NCI-H1417 (cell line): ENCODE results near the gene ANKRD7.
A peak's percentile ranks its signal among the peaks of the same experiment; 100 is the strongest.
"Not testable (repeated sequence)": the region's sequence is repeated elsewhere in the genome, so short reads cannot be mapped to it uniquely, and the experiment has no call there.

Experiments used
- DNase-seq, 3 experiments: peaks; one replicate each; lab custom pipeline; 2025; lab: John Stamatoyannopoulos, UW

Gene ANKRD7

DNA sequence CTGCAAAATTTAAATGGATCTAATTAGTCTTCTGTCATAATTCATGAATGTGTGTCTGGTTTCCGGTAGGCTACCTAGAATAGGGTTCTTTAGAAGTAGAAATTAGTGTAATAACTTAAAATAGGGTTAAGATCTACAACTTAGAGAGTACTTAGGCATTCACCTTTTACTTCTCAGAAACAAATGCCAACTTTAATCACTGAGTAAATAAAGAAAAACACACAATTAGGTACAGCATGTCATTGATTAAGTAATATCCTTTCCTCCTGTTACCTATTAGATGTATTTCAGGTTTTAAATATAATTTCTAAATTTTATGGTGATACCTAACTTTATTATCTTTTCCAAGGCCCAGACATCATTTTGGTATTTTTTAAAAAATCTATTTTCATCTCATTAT is 9.3 kb downstream of the ANKRD7 start:
- no peak for DNase-seq

DNA sequence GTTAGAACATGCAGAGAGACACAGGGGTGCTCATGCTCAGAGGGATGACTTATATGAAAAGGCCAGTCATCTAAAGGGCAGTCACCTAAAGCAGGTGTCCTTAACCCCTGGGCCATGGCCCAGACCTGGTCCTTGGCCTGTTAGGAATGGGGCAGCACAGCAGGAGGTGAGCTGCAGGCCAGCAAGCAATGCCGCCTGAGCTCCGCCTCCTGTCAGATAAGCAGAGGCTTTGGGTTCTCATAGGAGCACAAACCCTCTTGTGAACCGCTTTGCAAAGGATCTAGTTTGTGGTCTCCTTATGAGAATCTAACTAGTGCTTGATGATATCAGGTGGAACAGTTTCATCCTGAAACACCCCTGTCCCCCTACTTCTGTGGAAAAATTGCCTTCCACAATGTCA is 14.5 kb downstream of the ANKRD7 start:
- DNase-seq, result no peak

DNA sequence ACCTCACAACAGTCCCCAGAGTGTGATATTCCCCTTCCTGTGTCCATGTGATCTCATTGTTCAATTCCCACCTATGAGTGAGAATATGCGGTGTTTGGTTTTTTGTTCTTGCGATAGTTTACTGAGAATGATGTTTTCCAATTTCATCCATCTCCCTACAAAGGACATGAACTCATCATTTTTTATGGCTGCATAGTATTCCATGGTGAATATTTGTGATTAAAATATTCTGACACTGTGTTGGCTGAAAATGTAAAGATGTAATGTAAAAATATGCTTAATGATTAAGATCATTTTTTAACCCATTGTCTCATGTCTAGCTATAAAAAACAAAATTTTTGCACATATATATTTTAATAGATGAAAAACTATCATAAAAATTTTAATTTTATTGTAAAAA is 15.8 kb downstream of the ANKRD7 start:
- DNase-seq, result not testable (repeated sequence)

DNA sequence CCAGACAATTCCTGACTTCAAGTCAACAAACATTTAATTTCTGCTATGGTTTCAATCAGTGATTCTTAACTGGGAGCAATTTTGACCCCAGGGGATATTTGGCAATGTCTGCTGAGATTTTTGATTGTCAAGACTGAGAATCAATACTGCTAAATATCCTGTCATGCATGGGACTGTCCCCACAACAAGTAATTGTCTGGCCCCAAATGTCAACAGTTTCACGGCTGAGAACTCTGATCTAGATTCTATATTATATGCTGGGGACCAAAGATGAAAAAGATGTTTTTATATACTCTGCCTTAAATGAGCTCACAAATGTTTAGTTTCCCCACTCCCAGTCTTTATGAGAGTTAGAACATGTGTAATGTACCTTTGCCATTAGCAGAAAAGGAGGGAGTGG is 19.2 kb downstream of the ANKRD7 start:
- no peak for DNase-seq

DNA sequence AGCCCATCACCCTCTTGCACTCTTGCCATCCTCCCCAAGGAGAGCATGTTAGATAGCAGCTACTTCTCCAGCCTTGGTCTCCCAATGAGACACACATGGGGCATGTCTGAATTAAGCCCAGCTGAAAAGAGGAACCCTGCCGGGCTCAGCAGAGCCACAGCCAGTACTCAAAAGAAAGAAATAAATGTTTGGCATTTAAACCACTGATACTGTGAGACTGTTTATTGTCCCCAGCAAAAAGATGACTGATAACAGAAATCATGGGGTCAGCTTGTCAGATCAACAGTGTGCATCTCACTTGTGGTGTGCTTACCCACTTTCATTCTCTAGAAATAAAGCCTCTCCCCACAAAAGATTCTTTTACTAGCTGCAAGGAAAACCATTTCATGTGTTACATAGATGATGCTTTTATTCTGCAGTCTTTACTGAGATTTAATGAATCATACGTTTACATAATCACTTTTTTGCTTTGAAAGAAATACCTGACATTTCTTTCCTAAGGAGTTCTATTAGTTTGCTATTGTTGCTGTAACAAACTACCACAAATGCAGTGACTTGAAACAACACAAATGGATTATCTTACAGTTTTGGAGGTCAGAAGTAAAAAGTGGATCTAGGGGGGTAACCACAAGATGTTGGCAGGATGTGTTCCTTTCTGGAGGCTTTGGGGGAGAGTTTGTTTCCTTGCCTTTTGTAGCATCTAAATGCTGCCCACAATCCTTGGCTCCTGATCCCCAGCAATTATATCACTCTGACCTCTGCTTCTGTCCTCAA is 20.9 kb downstream of the ANKRD7 start:
- DNase-seq, result no peak

DNA sequence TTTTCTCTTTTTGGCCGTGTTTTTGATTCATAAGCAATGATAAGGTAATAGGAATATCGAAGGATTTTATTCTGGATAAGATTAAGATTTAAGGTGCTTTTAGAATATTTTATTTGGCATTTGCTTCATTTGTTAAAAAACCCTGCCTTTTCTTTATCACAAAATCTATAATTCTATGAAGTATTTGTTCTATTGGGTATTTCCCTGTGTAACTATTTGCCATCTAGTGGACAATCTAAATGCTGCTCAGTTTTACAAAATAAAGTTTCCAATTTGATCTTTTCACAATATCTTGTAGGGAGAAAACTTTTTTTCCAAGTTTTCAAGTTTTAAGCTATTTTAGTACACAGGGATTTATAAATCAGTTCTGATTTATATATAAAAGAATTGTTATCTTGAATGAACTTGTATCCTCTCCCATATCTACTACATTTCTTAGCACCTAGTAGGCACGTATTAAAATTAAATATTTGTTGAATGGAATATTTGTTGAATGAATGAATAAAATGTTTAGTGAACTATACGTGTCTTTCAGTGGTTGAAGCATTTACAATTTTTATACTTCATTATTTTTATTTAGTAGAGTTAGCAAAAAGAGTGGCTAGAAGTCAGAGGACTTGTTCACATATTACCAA is 26.5 kb downstream of the ANKRD7 start:
- no peak for DNase-seq

DNA sequence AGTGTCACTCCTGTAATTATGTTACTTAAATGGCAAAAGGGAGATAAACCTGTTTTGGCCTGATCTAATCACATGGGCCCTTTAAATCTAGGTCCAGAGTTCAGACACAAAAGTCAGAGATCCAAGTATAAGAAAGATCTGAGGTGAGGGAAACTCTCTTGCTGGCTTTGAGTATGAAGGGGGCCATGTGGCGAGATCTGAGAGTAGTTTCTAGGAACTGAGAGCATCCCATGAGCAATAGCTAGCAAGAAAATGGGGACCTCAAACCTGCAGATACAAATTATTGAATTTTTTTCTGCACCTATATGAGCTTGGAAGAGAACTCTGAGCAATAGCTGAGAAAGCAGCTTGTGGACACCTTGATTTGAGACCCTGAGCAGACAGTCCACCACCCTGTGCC is 27.6 kb downstream of the ANKRD7 start:
- no peak for DNase-seq

DNA sequence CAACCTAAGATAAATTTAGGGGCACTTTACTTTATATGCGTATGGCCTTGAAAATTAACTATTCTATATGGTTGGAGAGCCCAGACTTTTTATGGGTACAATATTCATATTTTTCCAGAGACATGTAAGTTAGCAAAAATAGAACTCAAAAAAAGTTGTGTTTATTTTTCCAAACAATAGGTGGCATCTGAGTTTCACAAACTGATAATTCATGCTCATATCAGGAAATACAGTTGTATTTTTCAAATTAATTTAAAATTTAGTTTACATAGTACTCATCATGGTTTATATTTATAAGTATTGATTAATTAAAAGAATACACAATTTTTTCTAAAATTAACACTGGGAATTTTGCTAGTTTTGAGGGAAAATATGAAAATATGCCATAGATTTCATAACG is 34.6 kb downstream of the ANKRD7 start:
- DNase-seq, result no peak

DNA sequence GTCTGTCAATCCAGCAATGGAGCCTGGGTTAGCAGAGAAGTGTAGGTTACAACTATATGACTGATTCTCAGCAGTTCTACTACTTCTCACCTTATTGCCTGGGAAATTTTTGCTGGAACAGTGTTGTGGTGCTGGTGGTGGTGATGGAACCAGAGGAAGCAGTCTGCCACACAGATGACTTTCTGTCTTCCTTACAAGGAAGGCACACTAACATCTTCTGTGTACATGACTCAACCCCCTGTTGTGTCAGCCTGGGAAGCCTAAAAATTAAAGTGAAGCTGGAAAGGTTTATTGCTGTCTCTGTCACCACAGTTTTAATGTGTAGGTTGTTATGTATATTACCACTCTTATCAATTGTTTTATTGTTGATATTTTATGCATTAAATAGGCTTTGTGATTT is 40.3 kb downstream of the ANKRD7 start:
- DNase-seq, result no peak

DNA sequence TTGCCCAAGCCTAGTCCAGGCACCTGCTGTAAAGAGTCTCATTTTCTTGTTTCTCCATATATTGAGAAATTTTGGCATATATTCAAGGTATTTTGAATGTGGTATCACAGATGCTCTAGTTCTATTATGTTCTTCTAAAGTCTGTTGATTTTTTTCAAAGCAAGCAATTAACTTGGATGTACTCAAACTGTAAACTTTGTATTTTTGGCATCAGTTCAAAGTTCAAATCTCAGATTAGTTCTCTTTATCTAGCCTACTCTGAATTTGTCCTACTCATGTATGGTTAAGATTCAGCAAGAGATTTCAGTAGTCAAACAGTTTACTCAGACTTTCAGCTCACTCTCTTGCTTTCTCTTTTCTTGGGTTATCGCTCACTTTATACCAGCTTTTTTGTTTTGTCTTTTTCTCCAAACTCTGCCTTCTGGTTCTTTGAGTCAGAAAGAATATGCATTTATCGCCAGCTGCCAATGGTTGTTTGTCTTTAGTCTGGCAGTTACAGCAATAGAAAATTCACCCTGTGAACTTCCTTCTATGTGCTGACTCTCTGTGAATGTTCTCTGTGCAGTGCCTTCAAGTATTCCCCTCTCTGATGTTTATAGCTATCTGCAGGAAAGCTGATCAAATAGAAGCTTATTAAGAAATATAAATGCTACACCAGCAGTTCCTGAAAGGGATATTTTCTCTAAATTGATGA is 56.0 kb downstream of the ANKRD7 start:
- DNase-seq, result peak in 1 of 3 experiments; percentile 21

DNA sequence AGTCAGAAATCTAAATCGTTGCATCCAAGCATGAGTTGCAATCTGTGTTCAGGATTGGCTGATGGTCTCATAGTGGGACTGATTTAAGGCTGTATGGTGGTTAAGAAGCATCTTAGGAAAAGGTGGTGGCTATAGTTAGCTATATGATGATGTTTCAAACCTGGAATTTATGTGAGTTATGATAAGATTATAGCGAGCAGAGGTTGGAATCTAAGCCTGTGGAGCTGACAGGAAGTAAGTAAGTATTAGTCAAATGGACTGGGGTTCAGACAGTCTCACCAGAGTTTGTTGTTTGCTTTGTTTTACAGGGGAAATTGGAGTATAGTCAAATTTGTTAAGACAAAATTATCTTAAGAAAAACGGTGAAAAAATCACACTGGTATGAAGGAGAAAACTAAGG is 56.7 kb downstream of the ANKRD7 start:
- DNase-seq, result no peak

DNA sequence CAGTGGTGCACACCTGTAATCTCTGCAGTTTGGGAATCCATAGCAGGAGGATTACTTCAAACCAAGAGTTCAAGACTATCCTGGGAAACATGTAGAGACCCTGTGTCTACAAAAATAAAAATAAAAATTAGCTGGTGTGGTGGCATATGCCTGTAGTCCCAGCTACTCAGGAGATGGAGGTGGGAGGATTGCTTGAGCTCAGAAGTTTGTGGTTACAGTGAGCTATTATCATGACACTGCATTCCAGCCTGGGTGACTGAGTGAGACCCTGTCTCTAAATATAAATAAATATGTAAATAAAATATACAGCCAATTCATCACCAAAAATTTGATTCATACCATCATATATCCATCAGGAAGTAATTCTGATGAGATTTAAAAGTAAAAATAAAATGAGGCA is 60.9 kb downstream of the ANKRD7 start:
- no peak for DNase-seq

DNA sequence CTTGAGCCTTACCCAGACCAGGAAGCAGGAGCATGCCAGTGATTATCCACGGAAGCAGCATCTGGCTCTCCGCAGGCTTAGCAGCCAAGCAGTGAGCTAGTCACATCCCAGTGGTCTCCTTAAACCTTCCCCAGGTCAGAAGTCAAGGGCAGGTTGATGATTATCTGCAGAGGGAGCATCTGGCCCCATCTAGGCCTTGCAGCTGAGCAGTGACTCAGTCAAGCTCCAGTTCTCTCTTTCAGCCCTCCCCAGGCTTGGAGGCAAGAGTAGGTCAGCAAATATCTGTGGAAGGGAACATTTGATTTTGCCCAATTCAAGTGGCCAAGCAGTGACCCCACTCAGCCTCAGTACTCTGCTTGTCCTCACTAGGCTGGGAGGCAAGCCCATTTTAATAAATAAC is 61.6 kb downstream of the ANKRD7 start:
- DNase-seq, result no peak

DNA sequence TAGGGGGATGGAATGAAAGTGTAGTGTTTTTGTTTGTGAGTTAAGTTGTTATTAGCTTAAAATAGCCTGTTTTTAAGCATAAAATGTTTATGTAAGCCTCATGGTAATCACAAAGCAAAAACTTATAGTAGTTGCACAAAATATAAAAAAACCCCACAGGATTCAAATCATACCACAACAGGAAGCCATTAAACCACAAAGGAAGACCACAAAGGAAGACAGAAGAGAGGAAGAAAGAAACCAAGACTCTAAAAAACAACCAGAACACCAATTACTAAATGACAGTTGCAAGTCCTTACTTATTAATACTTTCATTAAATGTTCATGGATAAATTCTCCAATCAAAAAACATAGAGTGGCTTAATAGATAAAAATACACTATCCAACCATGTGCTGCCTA is 63.6 kb downstream of the ANKRD7 start:
- DNase-seq, result no peak

DNA sequence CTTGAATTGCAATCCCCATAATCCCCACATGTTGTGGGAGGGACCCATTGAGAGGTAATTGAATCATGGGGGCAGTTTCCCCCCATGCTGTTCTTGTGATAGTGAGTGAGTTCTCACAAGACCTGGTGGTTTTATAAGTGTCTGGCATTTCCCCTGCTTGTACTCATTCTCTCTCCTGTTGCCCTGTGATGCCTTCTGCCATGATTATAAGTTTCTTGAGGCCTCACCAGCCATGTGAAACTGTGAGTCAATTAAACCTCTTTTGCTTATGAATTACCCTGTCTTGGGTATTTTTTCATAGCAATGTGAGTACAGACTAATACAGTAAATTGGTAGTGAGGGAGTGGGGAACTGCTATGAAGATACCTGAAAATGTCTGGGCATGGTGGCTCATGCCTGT is 65.0 kb downstream of the ANKRD7 start:
- no peak for DNase-seq
